Activated effector memory CD4-positive, alpha-beta T cell treated with anti-CD3 and anti-CD28 coated beads, Interleukin-2, amount 50 U/mL, for 16 hours (primary cell): ENCODE measurements around the gene INMT.
"Not testable (repeated sequence)": the region's sequence is repeated elsewhere in the genome, so short reads cannot be mapped to it uniquely, and the experiment has no call there.

ENCODE experiments used
- DNase-seq: peaks from one replicate; pipeline ENCODE4 v3.0.0-alpha.2; 2020

Gene INMT

GRCh38 chr7:30751696-30752273, at the start of gene INMT:
TSS of gene INMT (plus strand) at chr7:30752135. CDS start at chr7:30752151, 16 bp downstream.
- DNase-seq: no peak

GRCh38 chr7:30702200-30702599, 49.7 kb upstream of the INMT start:
- DNase-seq: no peak

GRCh38 chr7:30703756-30704155, 48.2 kb upstream of the INMT start:
- DNase-seq: no peak

- no peak for DNase-seq
These were observed 46.9 kb upstream of the INMT start for GRCh38 chr7:30705008-30705407.

GRCh38 chr7:30705596-30705995, 46.3 kb upstream of the INMT start:
- no peak for DNase-seq

GRCh38 chr7:30706316-30706715, 45.6 kb upstream of the INMT start:
- DNase-seq: no peak

GRCh38 chr7:30706908-30707307, 45.0 kb upstream of the INMT start:
- DNase-seq: no peak

GRCh38 chr7:30707391-30708357, 44.3 kb upstream of the INMT start:
- no peak for DNase-seq

- DNase-seq: no peak
These were observed 43.5 kb upstream of the INMT start for GRCh38 chr7:30708412-30708811.

- no peak for DNase-seq
These were observed 43.0 kb upstream of the INMT start for GRCh38 chr7:30708983-30709382.

- no peak for DNase-seq
These were observed 42.4 kb upstream of the INMT start for GRCh38 chr7:30709549-30709948.

- DNase-seq: no peak
These were observed 41.3 kb upstream of the INMT start for GRCh38 chr7:30710669-30711068.

- no peak for DNase-seq
These were observed 38.5 kb upstream of the INMT start for GRCh38 chr7:30713392-30713791.

- DNase-seq: no peak
These were observed 37.8 kb upstream of the INMT start for GRCh38 chr7:30714129-30714528.

GRCh38 chr7:30717181-30717580, 34.8 kb upstream of the INMT start:
- no peak for DNase-seq

- not testable (repeated sequence) for DNase-seq
These were observed 32.5 kb upstream of the INMT start for GRCh38 chr7:30719434-30719833.

- no peak for DNase-seq
These were observed 30.7 kb upstream of the INMT start for GRCh38 chr7:30721211-30721610.

- DNase-seq: peak; percentile 30
These were observed 29.7 kb upstream of the INMT start for GRCh38 chr7:30722187-30722586.

GRCh38 chr7:30722671-30723070, 29.3 kb upstream of the INMT start:
- no peak for DNase-seq

- DNase-seq: no peak
These were observed 28.2 kb upstream of the INMT start for GRCh38 chr7:30723776-30724175.

GRCh38 chr7:30726296-30727006, 25.5 kb upstream of the INMT start:
- no peak for DNase-seq

GRCh38 chr7:30727061-30727945, 24.6 kb upstream of the INMT start:
- DNase-seq: peak; percentile 78
